Stimulated activated CD4-positive, alpha-beta T cell treated with anti-CD3 and anti-CD28 coated beads, Interleukin-1b, Interleukin-23, amount 100 ng/mL, for 48 hours (primary cell): ENCODE results near the gene TCERG1.

ENCODE experiments used
- DNase-seq: peaks from one replicate; pipeline ENCODE4 v3.0.0-alpha.2; 2020

The TCERG1 gene

GRCh38 chr5:146458894-146459293 is 11.8 kb downstream of the TCERG1 start:
- DNase-seq, result no peak

GRCh38 chr5:146461319-146461718 is 14.2 kb downstream of the TCERG1 start:
- DNase-seq, result no peak

DNA sequence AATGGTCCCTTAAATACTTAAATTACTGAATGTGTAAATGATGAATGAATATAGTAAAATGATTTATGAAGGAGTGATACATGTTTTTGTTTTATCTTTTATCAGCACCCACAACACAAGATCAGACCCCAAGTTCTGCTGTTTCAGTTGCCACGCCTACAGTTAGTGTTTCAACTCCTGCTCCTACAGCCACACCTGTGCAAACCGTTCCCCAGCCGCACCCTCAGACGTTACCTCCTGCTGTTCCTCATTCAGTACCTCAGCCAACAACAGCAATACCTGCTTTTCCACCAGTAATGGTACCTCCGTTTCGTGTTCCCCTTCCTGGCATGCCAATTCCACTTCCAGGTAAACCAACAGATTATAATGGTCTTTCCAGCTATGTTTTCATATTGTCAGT is 16.3 kb downstream of the TCERG1 start:
- no peak for DNase-seq

GRCh38 chr5:146466521-146467349 is 19.6 kb downstream of the TCERG1 start:
- DNase-seq, result no peak

DNA sequence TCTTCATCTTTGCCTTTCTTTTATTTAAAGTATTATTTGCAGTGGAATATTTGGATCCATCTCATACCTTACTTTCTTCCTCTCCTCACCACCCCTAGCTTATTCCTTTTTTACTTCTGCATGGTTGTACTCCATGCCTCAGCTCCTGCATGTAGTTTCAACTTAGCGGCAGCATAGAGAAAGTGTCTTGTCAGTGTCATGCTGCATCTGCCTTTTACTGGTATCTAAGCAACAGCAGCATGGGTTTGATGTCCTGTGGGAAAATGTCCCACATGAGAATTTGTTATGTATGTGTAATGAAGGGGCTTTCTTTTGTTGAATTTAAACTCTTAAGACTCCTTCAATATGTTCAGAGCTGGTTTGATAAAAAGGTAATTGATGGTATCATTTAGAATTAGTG is 20.6 kb downstream of the TCERG1 start:
- no peak for DNase-seq

- no peak for DNase-seq
These were observed 26.9 kb downstream of the TCERG1 start for GRCh38 chr5:146474065-146474464.

GRCh38 chr5:146475190-146475780 is 28.2 kb downstream of the TCERG1 start:
- no peak for DNase-seq

DNA sequence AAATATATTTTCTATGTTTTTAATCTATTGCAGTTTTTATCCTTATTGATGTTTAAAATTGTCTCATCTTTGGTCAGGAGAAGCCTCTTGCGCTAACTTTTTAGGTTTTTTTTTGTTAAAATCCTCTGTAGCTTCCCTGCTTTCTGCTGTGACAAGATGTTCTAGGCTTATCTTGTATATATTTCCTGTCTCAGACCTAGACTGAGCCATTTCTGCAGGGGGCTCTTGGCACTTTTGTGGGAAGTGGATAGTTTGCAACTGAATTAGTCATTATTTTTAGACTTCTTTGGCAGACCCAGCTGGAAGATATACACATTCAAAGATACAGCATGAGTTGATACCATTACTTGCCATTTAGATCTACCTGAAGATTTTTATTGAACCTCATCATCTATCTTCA is 28.8 kb downstream of the TCERG1 start:
- DNase-seq, result no peak

DNA sequence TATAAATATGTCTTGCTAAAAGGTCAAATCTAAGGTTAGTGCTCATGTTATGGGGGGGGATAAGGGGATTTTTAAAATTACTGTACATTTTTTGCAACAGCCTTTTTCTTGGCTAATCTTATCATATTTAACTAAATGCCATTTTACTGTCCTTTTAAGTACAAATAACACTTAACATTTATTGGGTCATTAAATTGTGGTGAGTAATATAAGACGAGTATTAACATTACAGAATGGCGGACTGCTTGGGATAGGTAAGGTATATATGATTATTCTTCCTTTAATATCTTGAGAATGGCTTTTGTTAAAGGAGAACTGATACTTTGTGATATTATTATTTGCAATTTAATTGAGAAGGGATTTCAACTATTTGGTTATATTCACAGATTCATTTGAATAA is 35.6 kb downstream of the TCERG1 start:
- DNase-seq, result no peak

GRCh38 chr5:146484714-146485391 is 37.7 kb downstream of the TCERG1 start:
- DNase-seq, result no peak

DNA sequence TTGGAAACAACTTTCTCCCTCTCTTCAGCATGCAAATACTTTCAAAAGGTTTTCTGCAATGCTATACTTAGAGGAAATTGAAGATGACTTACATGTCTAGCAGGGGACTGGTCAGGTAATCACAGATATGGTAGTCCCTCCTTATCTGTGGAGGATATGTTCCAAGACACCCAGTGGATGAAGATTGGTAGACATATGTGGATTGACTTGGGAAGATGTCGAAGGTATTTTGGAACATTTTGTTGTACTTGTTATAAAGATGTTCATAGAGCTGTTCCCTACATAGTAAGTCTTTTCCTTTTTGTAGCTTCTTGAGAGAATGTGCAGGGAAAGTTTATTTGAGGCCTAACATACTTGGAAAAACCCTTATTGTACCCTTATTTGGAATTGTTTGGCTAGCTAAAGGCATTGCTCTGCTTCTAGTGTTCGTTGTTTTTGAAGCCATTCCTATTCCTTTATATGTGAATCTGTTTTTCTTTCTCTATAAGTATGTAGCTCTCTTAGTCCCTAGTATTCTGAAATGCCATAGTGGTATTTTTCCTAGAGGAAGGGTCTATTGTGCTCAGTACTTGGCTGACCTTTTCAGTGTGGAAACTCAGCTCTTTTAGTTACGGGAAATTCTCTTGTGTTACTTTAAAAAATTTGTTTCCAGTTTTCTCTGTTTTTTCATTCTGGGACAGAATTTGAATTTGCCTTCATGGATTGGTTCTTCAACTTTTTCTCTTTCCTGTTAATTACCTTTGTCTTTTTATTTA is 43.1 kb downstream of the TCERG1 start:
- no peak for DNase-seq

DNA sequence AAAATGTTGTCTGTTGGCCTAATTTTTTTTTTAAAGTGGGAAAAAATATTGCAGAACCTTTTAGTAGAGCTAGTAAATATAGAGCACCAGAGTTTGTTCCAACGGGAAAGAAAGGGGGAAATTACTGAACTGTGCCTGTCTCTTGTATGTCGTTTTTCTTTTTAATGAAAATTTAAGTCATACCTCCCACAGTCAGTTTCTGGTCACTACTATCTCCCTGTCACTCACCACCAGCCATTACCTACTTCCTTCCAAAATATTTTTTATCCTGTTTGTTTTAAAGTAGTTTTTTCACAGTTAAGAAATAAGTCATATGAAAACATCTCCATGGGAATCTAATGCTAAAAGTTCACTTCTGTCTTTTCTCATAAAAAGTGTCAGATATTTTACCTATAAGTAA is 47.5 kb downstream of the TCERG1 start:
- no peak for DNase-seq

GRCh38 chr5:146499680-146500079 is 52.5 kb downstream of the TCERG1 start:
- DNase-seq, result no peak

DNA sequence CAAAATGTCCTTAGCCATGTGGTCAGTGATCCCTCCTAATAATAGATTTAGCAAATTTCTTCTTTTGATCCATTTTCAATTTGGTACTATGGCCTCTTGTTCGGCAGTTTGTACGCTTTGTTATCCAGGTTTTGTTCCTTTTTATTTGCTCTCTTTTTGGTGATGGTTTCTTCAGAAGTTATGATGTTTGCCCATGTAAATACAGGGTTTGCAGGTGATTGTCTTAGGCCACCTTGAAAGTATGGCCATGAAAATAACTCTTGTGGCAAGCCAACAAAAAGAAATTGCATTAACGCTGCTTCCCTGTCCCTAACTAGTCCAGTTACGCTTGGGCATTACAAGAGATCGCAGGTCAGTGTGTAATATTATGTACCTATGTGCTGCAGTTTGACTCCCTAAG is 60.3 kb downstream of the TCERG1 start:
- no peak for DNase-seq

GRCh38 chr5:146510559-146511125 is 63.5 kb downstream of the TCERG1 start:
- no peak for DNase-seq

- DNase-seq, result no peak
These were observed 66.3 kb downstream of the TCERG1 start for GRCh38 chr5:146513462-146513861.

DNA sequence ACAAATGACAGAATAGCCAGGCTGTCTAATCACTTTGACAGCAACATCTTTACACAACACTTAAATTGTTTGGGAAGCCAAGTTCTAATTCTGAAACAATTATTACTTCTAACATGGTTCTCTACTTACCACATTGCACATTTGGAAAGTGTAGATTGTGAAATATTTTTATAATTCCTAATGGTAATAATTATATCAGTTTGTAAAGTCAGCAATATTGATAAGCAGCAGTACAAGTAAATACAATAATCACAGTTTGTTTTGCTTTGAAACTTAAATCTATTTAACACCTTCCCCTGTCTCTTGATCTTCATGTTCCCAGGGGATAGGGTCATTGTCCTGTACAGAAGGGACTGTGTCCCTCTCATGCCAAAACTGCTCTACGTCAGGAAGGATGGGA is 67.4 kb downstream of the TCERG1 start:
- DNase-seq, result no peak

GRCh38 chr5:146515473-146516150 is 68.5 kb downstream of the TCERG1 start:
- no peak for DNase-seq

- no peak for DNase-seq
These were observed 69.0 kb downstream of the TCERG1 start, which contains the start of gene GPR151 for GRCh38 chr5:146516151-146516475. Gene GPR151 (minus strand): TSS chr5:146516190. CDS start chr5:146516113, 77 bp downstream.

- no peak for DNase-seq
These were observed 72.4 kb downstream of the TCERG1 start for GRCh38 chr5:146519554-146519953.

DNA sequence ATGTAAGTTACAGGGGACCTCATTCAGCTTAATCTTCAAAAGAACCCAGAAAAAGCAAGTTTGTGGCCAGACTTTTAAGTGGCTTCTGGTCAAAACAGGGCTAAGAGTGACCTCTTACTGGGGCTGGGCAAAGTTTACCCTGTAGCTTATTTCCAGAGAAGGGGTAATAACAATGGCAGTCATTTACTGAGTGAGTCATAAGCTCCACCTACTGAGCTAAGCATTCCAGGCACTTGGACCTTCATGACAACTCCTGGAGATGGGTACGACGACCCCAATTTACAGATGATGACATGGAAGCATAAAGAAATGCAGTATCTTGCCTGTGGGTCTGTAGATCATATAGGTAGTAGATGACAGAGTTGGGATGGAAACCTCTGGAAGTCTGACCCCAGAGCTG is 73.6 kb downstream of the TCERG1 start:
- no peak for DNase-seq

DNA sequence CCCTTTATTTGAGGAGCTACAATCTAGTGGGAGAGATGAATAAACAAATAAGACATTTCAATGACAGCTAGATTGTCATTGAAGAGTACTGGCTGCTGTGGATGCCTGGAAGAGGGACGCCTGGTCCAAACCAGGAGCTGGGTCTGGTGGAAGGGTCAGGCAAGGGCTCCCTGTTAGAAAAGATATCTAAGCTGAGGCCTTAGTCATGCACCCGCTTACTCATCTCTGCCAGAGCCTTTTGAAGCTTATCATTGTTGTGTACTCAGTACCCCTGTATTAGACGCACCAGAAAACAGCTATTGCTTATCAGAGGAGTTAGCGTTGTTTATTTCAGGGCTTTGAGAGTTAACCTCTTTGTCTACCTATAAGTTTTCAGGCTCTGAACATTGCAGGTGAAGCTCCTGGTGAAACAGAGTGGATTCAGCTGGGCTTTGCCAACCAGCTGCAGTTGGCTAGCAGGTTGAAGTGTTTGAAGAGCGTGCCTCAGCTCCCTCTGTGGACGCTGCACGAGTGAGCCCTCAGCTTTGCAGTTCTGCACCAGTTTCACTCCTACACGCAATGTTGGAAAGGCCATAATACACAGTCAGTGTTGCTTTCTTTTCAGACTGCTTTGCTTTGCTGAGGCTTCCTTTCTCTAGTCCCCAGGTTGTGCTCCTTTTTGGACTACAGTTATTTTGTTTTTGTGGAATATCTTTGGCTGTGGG is 74.4 kb downstream of the TCERG1 start:
- no peak for DNase-seq
